ENCODE measurements around the gene RNH1.

DNA sequence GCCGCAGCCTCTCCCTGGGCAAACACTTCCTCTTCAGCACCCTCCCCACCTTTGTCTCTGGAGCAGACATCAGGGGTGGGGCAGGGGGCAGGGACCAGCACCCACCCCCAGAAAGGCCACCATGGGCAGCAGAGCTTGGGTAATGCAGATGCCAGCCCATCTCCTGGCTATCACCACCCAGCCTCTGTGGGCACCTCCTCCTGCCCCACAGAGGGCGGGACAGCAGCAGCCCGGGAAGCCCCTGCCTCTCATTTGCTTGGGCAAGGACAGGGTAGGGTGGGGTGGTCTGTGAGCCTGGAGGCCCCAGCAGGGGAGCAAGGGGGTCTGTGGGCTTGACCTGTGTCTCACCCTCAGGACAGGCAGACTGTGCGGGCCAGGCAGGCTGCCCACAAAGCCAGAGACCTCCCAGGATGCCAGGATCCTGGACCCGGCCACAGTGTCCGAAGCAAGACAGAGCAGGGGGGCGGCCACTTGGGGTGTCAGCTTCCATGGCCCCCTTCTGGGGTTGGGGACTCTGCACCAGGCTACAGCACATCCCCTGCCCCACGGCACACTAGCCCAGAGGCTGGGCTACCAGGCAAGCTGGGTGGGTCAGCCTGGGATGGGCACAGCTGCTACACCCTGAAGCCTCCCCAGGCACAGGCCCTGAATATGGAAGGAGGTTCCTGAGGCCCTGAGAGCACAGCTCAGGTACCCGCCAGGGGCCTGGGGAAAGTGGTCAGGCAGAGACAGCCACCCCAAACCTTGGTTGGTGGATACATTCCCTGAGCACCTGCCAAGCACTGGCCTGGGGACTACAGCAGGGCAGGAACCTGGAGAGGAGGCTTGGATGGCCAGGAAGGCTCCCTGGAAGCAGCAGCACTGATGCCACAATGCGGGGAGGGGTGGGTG lies 4.5 kb downstream of the RNH1 start:
- TF ChIP-seq CTCF (IDR thresholded peaks at IDR 0.05; ENCODE audit: low read length), result no peak
- no peak for TF ChIP-seq EZH2 (optimal IDR thresholded peaks at IDR 0.05; ENCODE audit: low read depth, low read length)
